GM12891 (cell line): Measurements from ENCODE around the gene TRAF3.

Source experiments
- PAX5 ChIP-seq: IDR thresholded peaks from 2 replicates; pipeline ENCODE4 v1.6.1; 2011; ENCODE audit warnings: low read length, moderate library complexity, mild to moderate bottlenecking; ENCODE audit not compliant: insufficient read depth, severe bottlenecking
- POLR2A ChIP-seq: IDR thresholded peaks from 2 replicates; pipeline ENCODE4 v1.6.1; 2011; ENCODE audit warnings: low read depth, low read length, control low read depth
- POLR2AphosphoS5 ChIP-seq: IDR thresholded peaks from 2 replicates; pipeline ENCODE4 v1.6.1; 2011; ENCODE audit warnings: low read depth, low read length, control low read depth
- TAF1 ChIP-seq: IDR thresholded peaks from 2 replicates; pipeline ENCODE4 v1.6.1; 2011; ENCODE audit warnings: low read depth, low read length, control low read depth

GRCh38 chr14:102909462-102909861 is 132.2 kb downstream of the TRAF3 start:
- no peak; the same call in 1 of the 2 replicates for TF ChIP-seq POLR2A
- TF ChIP-seq POLR2AphosphoS5, result peak; percentile 82
- TF ChIP-seq PAX5, result no peak
- TF ChIP-seq TAF1, result no peak
